OCI-LY1 (cell line): Measurements from ENCODE around the gene AGER.

ENCODE experiments used
- EZH2 ChIP-seq: fragments of 200-600 bp; sonication (generic), shearing (Covaris generic); IDR thresholded peaks from 2 replicates; pipeline ENCODE4 v1.8.0; 2017; ENCODE audit warnings: borderline replicate concordance, mixed run types, mild to moderate bottlenecking, antibody characterized with exemption, low read length, moderate library complexity, mixed read lengths
- TF ChIP-seq, protein P1 (sequence below): fragments of 200-600 bp; sonication (generic), shearing (Covaris generic); IDR thresholded peaks from 2 replicates; pipeline ENCODE4 v1.5.1; 2017; ENCODE audit warnings: mild to moderate bottlenecking, antibody characterized with exemption, low read length, moderate library complexity, mixed read lengths

DNA sequence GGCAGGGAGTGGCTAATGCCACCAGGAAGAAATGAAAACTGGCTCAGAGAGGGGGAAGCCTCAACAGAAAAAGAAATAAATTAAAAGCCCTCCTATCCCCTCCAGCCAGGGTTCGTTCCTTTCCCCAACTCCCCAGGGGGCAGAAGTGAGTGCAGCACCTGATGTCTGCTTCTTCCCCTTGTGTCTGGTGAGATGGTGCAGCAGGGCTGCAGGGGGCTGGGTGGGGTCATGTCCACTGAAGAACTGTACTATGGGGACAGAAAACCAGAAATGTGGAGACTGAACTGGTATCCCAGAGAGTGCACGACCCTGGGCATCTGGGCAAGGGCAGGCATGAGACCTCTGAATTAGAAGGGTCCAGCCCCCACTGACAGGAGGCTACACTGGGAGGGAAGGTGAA is 15.7 kb downstream of the AGER start:
- TF ChIP-seq, protein P1, sequence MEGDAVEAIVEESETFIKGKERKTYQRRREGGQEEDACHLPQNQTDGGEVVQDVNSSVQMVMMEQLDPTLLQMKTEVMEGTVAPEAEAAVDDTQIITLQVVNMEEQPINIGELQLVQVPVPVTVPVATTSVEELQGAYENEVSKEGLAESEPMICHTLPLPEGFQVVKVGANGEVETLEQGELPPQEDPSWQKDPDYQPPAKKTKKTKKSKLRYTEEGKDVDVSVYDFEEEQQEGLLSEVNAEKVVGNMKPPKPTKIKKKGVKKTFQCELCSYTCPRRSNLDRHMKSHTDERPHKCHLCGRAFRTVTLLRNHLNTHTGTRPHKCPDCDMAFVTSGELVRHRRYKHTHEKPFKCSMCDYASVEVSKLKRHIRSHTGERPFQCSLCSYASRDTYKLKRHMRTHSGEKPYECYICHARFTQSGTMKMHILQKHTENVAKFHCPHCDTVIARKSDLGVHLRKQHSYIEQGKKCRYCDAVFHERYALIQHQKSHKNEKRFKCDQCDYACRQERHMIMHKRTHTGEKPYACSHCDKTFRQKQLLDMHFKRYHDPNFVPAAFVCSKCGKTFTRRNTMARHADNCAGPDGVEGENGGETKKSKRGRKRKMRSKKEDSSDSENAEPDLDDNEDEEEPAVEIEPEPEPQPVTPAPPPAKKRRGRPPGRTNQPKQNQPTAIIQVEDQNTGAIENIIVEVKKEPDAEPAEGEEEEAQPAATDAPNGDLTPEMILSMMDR, result no peak
- no peak for TF ChIP-seq EZH2
